ENCODE results near the gene PPP1R3C. TPM values are rescaled to one million over a fixed set of nuclear protein-coding genes. Genes with fewer than 3 reads are reported as not detected.
A peak's percentile ranks its signal among the peaks of the same experiment; 100 is the strongest.

Gene PPP1R3C
- total RNA-seq, 1 donor from 2014 or later, result 6.4 TPM

GRCh38 chr10:91679296-91679695 is 46.4 kb upstream of the PPP1R3C start:
- no peaks in the 10 kb centered on the region for H3K79me2 ChIP-seq (ENCODE audit: low read depth)

GRCh38 chr10:91677911-91678310 is 45.0 kb upstream of the PPP1R3C start:
- no peak for TF ChIP-seq EZH2phosphoT487 (IDR thresholded peaks at IDR 0.05)
- TF ChIP-seq CTCF (IDR thresholded peaks at IDR 0.05), result no peak
- no peak for TF ChIP-seq EZH2 (IDR thresholded peaks at IDR 0.05)
- no peaks in the 10 kb centered on the region for H3K36me3 Mint-ChIP-seq
- H3K9me3 Mint-ChIP-seq, result no peaks in the 10 kb centered on the region
- no peak overlapping the region for H3K4me3 Mint-ChIP-seq
- peaks cover 13% of the 10 kb centered on the region for H3K4me1 Mint-ChIP-seq
- H3K27ac Mint-ChIP-seq, result no peak overlapping the region
- no peak for DNase-seq (ENCODE audit: low spot score)
- H3K36me3 ChIP-seq, result no peaks in the 10 kb centered on the region
- H3K27me3 ChIP-seq, result no peaks in the 10 kb centered on the region
- no peak overlapping the region for H3K4me3 ChIP-seq
- H3K9me3 ChIP-seq (ENCODE audit: low read depth), result no peaks in the 10 kb centered on the region
- no peak overlapping the region for H2AFZ ChIP-seq (replicated peaks)
- no peaks in the 10 kb centered on the region for H3K79me2 ChIP-seq (ENCODE audit: low read depth)
- H3K27me3 Mint-ChIP-seq (ENCODE audit: insufficient read depth, low read depth), result peaks cover 2% of the 10 kb centered on the region
- H3F3A ChIP-seq (ENCODE audit: low read depth), result no peaks in the 10 kb centered on the region
- H4K20me1 ChIP-seq (ENCODE audit: low read depth), result no peaks in the 10 kb centered on the region
- no peak overlapping the region for H3K9ac ChIP-seq
- no peak overlapping the region for H3K27ac ChIP-seq
- peaks cover 8% of the 10 kb centered on the region for H3K4me1 ChIP-seq
- no peak overlapping the region for H3K4me2 ChIP-seq

More at GRCh38 chr10:91679296-91679695, 46.4 kb upstream of the PPP1R3C start:
- Mint-ChIP-seq H3K36me3 (no peaks in the 10 kb centered on the region), H3K9me3 (no peaks in the 10 kb centered on the region), H3K27ac (no peak overlapping the region), H3K4me1 (peaks cover 13% of the 10 kb centered on the region), H3K4me3 (no peak overlapping the region), H3K27me3 (ENCODE audit: insufficient read depth, low read depth) (peaks cover 4% of the 10 kb centered on the region)
- no peaks in the 10 kb centered on the region for H3K9me3 ChIP-seq (ENCODE audit: low read depth)
- no peak overlapping the region for H3K9ac ChIP-seq
- no peak overlapping the region for H3K27ac ChIP-seq
- no peak overlapping the region for H2AFZ ChIP-seq (replicated peaks)
- no peak overlapping the region for H3K4me3 ChIP-seq
- peaks cover 17% of the 10 kb centered on the region for H3K4me1 ChIP-seq
- H3K27me3 ChIP-seq, result no peaks in the 10 kb centered on the region
- H3K4me2 ChIP-seq, result no peak overlapping the region
- H3K36me3 ChIP-seq, result no peaks in the 10 kb centered on the region
- H4K20me1 ChIP-seq (ENCODE audit: low read depth), result no peaks in the 10 kb centered on the region
- peaks cover 9% of the 10 kb centered on the region for H3F3A ChIP-seq (ENCODE audit: low read depth)
- DNase-seq (ENCODE audit: low spot score), result no peak
- no peak for TF ChIP-seq EZH2 (IDR thresholded peaks at IDR 0.05)
- no peak for TF ChIP-seq CTCF (IDR thresholded peaks at IDR 0.05)
- no peak for TF ChIP-seq EZH2phosphoT487 (IDR thresholded peaks at IDR 0.05)

- TF ChIP-seq EZH2 (IDR thresholded peaks at IDR 0.05) (no peak), CTCF (IDR thresholded peaks at IDR 0.05) (no peak), EZH2phosphoT487 (IDR thresholded peaks at IDR 0.05) (no peak)
- Mint-ChIP-seq H3K4me3 (no peak overlapping the region), H3K27ac (peak overlapping the region; percentile 15), H3K4me1 (peaks cover 16% of the 10 kb centered on the region), H3K27me3 (ENCODE audit: insufficient read depth, low read depth) (no peaks in the 10 kb centered on the region), H3K9me3 (no peaks in the 10 kb centered on the region), H3K36me3 (no peaks in the 10 kb centered on the region)
- peak overlapping the region; percentile 92 for H2AFZ ChIP-seq (replicated peaks)
- H3K4me2 ChIP-seq, result peak overlapping the region; percentile 28
- peak; percentile 59 for DNase-seq (ENCODE audit: low spot score)
- H3K27ac ChIP-seq, result peak overlapping the region; percentile 75
- H4K20me1 ChIP-seq (ENCODE audit: low read depth), result no peaks in the 10 kb centered on the region
- H3K9ac ChIP-seq, result no peak overlapping the region
- no peaks in the 10 kb centered on the region for H3K79me2 ChIP-seq (ENCODE audit: low read depth)
- peaks cover 29% of the 10 kb centered on the region for H3F3A ChIP-seq (ENCODE audit: low read depth)
- no peaks in the 10 kb centered on the region for H3K9me3 ChIP-seq (ENCODE audit: low read depth)
- no peaks in the 10 kb centered on the region for H3K27me3 ChIP-seq
- H3K4me1 ChIP-seq, result peaks cover 29% of the 10 kb centered on the region
- H3K36me3 ChIP-seq, result no peaks in the 10 kb centered on the region
- no peak overlapping the region for H3K4me3 ChIP-seq
These were observed 39.2 kb upstream of the PPP1R3C start for GRCh38 chr10:91672021-91672608.
